KOPT-K1 (cell line): ENCODE results near the gene ACLY.
A peak's percentile ranks its signal among the peaks of the same experiment; 100 is the strongest.

Source experiments
- H3K27ac ChIP-seq: fragments of 200-600 bp; sonication (generic); 2 replicates; pipeline ENCODE4 v1.5.1; 2016; ENCODE audit warnings: antibody characterized with exemption, mild to moderate bottlenecking, low read depth, low read length; ENCODE audit not compliant: poor library complexity, severe bottlenecking
- H3K36me3 ChIP-seq: fragments of 200-600 bp; sonication (generic); 2 replicates; pipeline ENCODE4 v1.5.1; 2017; ENCODE audit warnings: antibody characterized with exemption, mild to moderate bottlenecking, low read length, moderate library complexity; ENCODE audit not compliant: insufficient read depth
- H3K9me3 ChIP-seq: fragments of 200-600 bp; sonication (generic); 2 replicates; pipeline ENCODE4 v1.5.1; 2017; ENCODE audit warnings: antibody characterized with exemption, low read length, mild to moderate bottlenecking; ENCODE audit not compliant: insufficient read depth, poor library complexity, severe bottlenecking

Gene ACLY

DNA sequence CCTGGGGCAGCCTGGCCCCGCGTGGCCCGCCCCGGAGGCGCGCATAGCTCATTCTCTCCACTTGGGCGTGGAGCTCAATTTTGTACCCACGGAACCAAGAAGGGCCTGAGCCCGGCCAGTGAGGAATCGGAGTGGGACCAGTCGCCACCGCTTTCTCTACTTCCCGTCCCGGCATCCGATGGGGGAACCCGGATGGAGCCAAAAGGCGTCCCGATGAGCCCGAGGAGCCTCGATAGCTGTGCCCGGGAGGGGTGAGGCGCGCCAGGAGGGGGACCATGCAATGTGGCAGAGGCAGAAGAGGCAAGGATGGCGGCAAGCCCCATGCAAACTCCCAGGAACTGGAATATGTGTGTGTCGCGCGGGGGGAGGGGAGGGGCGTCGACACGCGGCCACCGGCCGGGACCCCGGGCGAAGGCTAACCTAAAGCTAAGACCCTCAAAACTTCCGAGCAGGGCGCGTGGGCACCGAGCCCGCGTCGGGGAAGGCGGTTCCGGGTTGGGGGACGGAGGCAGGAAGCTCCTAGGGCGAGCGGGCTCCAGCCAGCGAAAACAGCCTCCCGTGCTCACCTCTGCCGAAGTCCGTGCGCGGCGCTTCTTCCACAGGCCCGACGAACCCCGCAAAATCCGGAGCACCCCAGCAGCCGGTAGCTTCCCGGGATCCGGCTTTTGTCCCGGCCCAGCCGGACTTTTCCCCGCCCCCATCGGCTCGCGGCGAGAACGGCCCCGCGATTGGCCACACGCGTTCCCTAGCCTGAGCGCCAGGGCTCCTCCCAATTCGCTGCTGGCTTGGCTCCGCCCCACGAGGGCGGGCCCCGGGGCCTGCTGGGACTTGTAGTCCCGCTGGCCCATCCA is at the start of gene ACLY:
Gene ACLY, minus strand, starts transcription at position 638 of the 851 bp plus-strand sequence. CDS start 5,078 bp downstream, outside the sequence.
- Histone ChIP-seq H3K27ac (peak within 1 kb of the TSS; percentile 93), H3K9me3 (no peaks in the 10 kb centered on the region), H3K36me3 (peaks cover 37% of the 10 kb centered on the region)

DNA sequence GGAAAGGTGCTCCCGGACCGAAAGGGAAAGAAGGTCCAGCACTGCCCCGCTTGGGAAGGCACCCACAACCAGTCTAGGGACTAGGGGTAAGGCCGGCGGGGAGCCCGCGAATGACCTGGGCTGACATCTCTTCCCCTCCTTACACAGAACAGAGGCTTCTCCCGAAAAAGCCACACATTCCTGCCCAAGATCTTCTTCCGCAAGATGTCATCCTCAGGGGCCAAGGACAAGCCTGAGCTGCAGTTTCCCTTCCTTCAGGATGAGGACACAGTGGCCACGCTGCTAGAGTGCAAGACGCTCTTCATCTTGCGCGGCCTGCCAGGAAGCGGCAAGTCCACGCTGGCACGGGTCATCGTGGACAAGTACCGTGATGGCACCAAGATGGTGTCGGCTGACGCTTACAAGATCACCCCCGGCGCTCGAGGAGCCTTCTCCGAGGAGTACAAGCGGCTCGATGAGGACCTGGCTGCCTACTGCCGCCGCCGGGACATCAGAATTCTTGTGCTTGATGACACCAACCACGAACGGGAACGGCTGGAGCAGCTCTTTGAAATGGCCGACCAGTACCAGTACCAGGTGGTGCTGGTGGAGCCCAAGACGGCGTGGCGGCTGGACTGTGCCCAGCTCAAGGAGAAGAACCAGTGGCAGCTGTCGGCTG is 49.3 kb upstream of the ACLY start:
- Histone ChIP-seq H3K9me3 (no peaks in the 10 kb centered on the region), H3K27ac (peak overlapping the region; percentile 78), H3K36me3 (peaks cover 52% of the 10 kb centered on the region)

DNA sequence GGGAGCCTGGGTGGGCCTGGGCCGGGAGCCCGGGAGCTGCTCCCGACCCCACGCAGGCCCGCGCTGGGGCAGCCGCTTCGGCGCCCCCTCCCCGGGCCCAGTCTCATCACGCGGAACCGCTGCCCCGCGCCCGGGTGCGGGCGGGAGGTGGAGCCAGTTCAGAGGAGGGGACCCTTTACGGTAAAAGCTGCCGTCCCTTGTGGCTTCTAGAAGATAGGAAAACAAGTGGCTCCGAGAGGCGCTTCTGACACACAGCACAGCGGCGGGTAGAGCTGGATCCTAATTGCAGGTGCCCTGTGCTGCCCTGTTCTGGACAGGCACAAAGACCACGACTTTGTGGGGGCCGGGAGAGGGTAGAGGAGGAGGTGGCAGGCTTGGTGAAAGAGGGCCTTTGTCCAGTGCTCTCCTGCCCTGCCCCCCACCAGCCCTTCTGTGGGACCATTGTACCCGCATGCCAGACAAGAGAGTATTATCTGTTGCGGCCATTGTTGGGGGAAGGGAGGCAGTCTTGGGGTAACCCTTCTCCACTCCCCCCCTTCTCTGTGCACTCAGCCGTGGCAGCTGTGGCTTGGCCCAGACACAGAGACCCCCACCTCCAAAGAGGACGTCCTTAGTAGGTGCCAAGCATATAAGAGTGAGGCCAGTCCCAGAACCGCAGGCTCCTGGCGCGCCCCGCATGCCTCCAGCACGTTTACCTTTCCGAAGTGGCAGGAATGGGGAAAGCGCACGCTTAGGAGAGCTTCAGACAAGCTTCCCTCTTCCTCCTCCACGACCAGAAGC is 48.6 kb upstream of the ACLY start:
- H3K27ac ChIP-seq, result peak overlapping the region; percentile 78
- H3K9me3 ChIP-seq, result no peaks in the 10 kb centered on the region
- H3K36me3 ChIP-seq, result peaks cover 45% of the 10 kb centered on the region

DNA sequence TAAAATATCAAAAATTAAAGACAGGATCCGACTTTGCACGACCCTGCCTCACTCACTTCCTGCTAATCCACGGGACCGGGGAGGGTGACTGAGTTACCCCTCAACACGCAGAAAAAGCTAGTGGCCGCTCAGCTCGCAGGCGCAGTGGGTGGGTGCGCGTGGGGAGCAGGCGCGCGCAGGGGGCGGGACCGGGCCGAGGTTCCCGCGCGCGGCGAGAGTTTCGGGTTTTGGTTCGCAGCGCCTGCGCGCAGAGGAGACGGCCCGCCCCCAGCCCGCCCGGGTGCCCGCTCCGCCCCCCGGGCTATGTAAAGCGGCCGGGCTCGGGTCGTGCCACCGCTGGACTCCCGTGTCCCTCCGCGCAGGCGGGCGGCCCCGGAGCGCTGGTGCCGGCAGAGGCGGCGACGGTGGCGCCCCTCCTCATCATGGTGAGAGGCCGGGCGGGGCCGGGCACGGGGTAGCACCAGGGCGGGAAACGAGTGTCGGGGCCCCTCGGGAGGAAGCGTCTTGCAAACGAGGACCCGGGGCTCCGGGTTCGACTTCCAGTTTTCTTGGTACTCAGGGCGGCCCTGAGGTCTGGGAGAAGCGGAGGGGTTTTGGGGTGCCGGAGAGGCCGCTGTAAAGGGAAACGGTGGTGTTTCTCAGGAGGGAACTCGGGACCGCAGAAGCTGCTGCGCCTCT is 47.9 kb upstream of the ACLY start, which contains the start of gene CNP:
Gene CNP, plus strand, starts transcription at position 333 of the 678 bp plus-strand sequence. Its CDS starts 90 bp downstream, at position 423.
- Histone ChIP-seq H3K27ac (peak within 1 kb of the TSS; percentile 78), H3K9me3 (no peaks in the 10 kb centered on the region), H3K36me3 (peaks cover 38% of the 10 kb centered on the region)

DNA sequence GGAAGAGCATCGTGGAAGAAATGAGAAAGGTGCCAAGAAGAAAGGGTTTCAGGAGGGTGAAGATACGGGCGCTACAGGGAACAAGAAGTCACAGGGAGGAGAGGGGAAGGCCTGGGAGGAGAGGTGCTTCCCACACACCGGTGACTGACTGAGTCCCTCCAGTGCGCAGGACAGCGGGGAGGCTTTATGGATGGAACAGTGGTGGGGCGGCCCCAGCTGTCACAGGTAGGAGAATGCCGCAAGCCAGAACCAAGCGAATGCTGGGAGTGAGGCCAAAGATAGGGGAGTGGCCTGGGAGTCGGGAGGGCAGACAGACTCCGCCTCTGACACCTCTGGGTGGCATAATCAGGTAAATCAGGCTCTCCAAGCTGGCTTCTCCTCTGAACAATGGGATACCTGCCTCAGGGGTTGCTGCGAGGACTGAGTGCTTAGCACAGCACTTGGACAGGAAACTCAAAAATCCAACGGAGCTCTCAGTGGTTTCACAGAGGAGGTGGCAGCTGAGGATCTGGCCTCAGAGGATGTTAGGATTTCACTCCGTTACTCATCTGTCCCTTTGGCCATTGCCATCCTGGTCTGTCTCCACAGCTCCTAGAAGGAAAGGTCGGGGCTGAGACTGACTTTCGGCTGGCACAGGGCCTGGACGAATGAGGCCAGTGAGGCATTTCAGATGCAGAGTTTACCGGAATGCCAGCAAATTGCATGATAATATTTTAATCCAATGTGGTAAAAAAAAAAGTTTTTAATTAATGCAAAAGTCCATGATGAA is 47.1 kb upstream of the ACLY start:
- peak overlapping the region; percentile 78 for H3K27ac ChIP-seq
- peaks cover 31% of the 10 kb centered on the region for H3K36me3 ChIP-seq
- no peaks in the 10 kb centered on the region for H3K9me3 ChIP-seq

DNA sequence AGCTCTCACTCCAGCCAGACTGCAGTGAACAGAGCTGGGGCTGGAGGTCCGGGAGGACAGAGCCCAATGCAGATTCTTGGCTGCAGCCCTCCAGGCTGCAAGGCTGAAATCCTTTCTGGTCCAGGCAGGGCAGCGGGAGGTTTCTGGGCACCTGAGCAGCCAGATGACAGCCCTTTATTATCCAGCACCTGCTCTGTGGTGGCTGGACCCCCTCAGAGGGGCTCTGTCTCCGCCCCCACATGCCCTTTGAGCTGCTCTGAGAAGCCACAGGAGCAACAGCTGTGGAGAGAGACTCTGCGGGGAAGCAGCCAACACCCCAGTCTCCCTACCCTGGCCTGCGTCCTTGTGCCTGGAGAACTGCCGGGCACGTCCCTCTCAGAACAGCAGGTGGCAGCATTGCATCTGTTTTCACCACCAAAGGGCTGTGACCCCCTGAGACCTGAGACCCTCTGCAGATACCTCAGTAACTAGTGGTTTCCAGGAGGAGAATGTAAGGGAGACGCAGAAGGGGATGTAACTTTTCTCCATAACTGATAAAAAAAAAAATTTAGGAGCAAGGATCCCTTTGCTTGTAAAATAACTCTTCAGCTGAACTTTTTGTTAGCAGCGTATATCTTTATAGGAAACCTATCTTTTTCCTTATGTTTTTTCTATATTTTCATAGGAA is 44.1 kb upstream of the ACLY start:
- H3K36me3 ChIP-seq, result peaks cover 3% of the 10 kb centered on the region
- no peak overlapping the region for H3K27ac ChIP-seq
- H3K9me3 ChIP-seq, result no peaks in the 10 kb centered on the region

DNA sequence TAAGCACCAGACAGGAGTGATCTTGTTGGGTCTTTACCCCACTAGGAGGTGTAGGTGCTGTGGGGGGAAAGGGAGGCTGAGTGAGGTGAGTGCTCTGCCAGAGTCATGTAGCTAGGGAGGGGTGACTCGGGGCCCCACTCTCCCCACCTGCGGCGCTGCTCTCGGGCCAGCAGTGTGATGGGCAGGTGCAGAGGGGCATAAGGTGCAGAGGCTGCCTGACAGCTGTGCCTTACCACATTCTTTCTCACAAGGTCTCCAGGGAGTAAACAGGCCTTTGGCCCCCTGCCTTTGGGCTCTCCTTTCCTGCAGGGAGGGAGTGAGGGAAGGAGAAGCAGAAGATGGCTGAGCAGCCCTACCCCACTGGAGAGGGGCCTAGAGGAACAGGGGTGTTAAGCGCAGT is 43.4 kb upstream of the ACLY start:
- H3K27ac ChIP-seq, result no peak overlapping the region
- no peaks in the 10 kb centered on the region for H3K9me3 ChIP-seq
- no peaks in the 10 kb centered on the region for H3K36me3 ChIP-seq

DNA sequence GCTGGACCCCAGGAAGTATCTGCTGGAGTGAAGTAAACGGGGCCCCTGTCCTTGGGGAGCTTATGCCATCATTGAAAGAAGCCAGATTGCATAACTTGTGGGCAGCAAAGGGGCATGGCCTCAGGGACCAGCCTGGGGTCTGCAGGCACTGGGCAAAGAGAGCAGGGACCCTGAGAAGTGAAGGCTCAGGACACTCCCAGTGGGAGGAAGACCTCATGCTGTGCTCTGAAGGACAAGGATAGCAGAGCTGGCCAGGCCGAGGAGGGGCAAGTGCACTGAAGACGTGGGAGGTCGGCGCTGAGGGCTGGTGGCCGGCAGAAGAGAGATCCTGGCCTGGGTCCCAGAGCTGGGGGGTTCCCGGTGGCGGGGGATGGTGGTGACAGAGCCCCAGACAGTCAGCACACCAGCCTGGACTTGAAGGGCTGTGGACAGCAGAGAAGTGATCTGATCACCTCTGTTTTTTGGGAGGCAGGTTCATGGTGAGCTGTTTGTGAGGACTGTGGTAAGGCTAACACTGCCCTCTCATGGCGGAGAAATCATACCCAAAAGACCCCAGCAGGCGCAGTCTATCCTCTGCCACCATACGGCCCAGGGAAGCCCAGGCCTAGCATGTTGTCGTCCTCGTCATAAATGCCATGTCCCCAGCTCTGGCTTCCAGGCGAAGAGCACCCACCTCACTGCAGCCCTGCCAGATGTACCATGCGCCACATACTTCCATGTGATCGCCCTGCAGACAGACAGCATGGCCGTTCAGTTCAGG is 40.8 kb upstream of the ACLY start:
- H3K27ac ChIP-seq, result no peak overlapping the region
- H3K9me3 ChIP-seq, result no peaks in the 10 kb centered on the region
- H3K36me3 ChIP-seq, result no peaks in the 10 kb centered on the region

DNA sequence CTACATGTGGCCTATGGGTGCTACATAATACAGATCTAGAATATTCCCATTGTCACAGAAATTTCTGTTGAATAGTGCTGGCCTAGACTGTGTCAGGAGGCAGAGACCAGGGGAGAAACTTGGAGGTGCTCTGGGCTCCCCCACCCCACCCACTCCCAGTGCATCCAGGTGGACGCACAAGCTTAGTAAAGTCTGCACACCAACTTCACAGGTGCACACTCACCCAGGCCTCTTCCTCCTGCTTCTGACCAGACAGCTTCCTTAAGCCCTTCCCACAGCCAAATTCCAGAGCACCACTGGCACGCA is 40.2 kb upstream of the ACLY start:
- Histone ChIP-seq H3K36me3 (no peaks in the 10 kb centered on the region), H3K27ac (no peak overlapping the region), H3K9me3 (no peaks in the 10 kb centered on the region)

DNA sequence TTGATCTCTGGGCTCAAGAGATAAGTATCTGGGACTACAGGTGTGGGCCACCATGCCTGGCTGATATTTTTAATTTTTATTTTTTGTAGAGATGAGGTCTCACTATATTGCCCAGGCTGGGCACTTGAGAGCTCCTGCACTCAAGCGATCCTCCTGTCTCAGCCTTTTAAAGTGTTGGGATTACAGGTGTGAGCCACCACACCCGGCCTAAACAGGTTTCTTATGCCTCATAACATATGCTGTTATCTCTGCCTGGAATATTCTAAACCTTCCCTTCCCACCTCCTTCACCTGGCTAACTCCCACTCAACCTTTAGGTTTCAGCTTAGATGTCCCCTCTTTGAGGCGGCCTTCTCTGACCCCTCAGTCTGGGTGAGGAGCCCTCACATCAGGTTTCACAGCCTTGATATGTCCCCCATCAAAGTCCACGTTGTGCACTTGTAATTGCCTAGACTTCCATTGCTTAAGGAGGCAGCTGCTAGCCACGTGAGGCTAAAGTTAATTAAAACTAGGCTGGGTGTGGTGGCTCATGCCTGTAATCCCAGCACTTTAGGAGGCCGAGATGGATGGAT is 39.2 kb upstream of the ACLY start:
- Histone ChIP-seq H3K9me3 (no peaks in the 10 kb centered on the region), H3K36me3 (no peaks in the 10 kb centered on the region), H3K27ac (no peak overlapping the region)

DNA sequence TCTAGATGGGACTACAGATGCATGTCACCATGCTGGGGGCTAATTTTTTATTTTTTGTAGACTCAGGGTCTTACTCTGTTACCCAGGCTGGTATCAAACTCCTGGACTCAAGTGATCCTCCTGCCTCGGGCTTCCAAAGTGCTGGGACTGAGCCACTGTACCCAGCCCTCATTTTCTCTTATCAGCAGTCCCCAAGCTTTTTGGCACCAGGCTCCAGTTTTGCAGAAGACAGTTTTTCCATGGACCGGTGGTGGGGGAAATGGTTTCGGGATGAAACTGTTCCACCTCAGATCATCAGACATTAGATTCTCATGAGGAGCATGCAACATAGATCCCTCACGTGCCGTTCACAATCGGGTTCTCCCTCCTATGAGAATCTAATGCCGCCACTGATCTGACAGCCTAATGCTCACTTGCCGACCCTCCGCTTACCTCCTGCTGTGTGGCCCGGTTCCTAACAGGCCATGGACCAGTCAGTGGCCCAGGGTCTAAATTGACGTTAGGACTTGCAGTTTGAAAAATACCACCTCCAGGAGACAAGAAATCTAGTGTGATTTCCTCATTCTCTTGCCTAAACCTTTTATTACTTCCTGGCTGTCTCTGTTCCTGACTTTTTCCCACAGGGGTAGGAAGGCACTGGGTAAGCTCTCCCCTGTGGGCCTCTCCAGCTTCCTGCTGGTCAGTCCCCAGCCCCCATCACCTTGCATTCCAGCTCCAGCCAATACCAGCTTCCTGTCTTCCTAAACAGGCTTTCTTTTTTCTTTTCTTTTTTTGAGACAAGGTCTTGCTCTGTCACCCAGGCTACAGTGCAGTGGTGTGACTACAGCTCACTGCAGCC is 38.5 kb upstream of the ACLY start:
- no peaks in the 10 kb centered on the region for H3K9me3 ChIP-seq
- H3K36me3 ChIP-seq, result no peaks in the 10 kb centered on the region
- H3K27ac ChIP-seq, result no peak overlapping the region

DNA sequence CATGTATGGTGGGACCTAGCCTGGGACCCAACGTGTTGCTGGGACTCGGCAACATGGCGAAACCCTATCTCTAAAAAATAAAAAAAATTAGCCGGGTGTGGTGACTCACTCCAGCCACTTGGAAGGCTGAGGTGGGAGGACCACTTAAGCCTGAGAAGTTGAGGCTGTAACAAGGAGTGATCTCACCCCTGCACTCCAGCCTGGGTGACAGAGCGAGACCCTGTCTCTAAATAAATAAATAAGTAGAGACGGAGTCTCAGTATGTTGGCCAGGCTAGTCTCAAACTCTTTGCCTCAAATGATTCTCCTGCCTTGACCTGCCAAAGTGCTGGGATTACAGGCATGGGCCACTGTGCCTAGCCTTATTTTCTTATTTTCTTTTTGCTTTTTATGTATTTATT is 37.8 kb upstream of the ACLY start:
- Histone ChIP-seq H3K27ac (no peak overlapping the region), H3K9me3 (no peaks in the 10 kb centered on the region), H3K36me3 (no peaks in the 10 kb centered on the region)
